Suprapubic skin (tissue), 4 donors: Measurements from ENCODE around the gene GET4. TPM values are rescaled to one million over a fixed set of nuclear protein-coding genes. Genes with fewer than 3 reads are reported as not detected.

Source experiments
- DNase-seq, 2 donors: peaks; one replicate each; pipeline ENCODE4 v3.0.0-alpha.2; 2019; ENCODE audit warnings: low spot score in 2 of 2
- H3K27ac ChIP-seq: fragments of 200-600 bp; sonication (generic); one replicate; pipeline ENCODE4 v1.5.1; 2019
- H3K27me3 ChIP-seq: fragments of 200-600 bp; sonication (generic); one replicate; pipeline ENCODE4 v1.5.1; 2019
- H3K36me3 ChIP-seq: fragments of 200-600 bp; sonication (generic); one replicate; pipeline ENCODE4 v1.5.1; 2019
- H3K4me1 ChIP-seq: fragments of 200-600 bp; sonication (generic); one replicate; pipeline ENCODE4 v1.5.1; 2019
- H3K4me3 ChIP-seq: fragments of 200-600 bp; sonication (generic); one replicate; pipeline ENCODE4 v1.5.1; 2019; ENCODE audit warnings: mild to moderate bottlenecking
- H3K9me3 ChIP-seq: fragments of 200-600 bp; sonication (generic); one replicate; pipeline ENCODE4 v1.5.1; 2019
- EP300 ChIP-seq: sonication (generic); formaldehyde crosslinking; IDR thresholded peaks from one replicate; pipeline ENCODE4 v1.6.1; 2017; ENCODE audit warnings: antibody characterized with exemption
- POLR2A ChIP-seq, 2 donors: fragments of 450-650 bp; IDR thresholded peaks; one replicate each; pipeline ENCODE4 v1.6.1; 2017; ENCODE audit warnings: antibody characterized with exemption in 2 of 2, mild to moderate bottlenecking in 2 of 2, moderate library complexity in 2 of 2
- POLR2AphosphoS5 ChIP-seq, 3 donors: sonication (generic); formaldehyde crosslinking; IDR thresholded peaks; one replicate each; pipeline ENCODE4 v1.6.1; 2017; ENCODE audit warnings: antibody characterized with exemption in 3 of 3
- WGBS: methylation state at CpG from one replicate; pipeline ENCODE4 v1.1.5; 2018; 5-methylcytosine and 5-hydroxymethylcytosine counted together
- total RNA-seq, 4 donors: library from RNA; depleted of rRNA; stranded (reverse); fragments of >200 nt; gene quantifications; one replicate each; pipeline ENCODE4 v1.1.0, GENCODE V29; 2016
- TF ChIP-seq, protein P1 (sequence below), 2 donors: fragments of 200-600 bp in 1 of 2; fragments of 450-650 bp in 1 of 2; sonication (generic) in 1 of 2; IDR thresholded peaks; one replicate each; pipeline ENCODE4 v1.5.1; 2016 to 2019; ENCODE audit warnings: antibody characterized with exemption in 2 of 2, mild to moderate bottlenecking in 1 of 2, moderate library complexity in 1 of 2

The GET4 gene, protein sequence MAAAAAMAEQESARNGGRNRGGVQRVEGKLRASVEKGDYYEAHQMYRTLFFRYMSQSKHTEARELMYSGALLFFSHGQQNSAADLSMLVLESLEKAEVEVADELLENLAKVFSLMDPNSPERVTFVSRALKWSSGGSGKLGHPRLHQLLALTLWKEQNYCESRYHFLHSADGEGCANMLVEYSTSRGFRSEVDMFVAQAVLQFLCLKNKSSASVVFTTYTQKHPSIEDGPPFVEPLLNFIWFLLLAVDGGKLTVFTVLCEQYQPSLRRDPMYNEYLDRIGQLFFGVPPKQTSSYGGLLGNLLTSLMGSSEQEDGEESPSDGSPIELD
- 10 to 100 TPM; 27.7 to 58.2 (median 47.8) TPM for total RNA-seq

DNA sequence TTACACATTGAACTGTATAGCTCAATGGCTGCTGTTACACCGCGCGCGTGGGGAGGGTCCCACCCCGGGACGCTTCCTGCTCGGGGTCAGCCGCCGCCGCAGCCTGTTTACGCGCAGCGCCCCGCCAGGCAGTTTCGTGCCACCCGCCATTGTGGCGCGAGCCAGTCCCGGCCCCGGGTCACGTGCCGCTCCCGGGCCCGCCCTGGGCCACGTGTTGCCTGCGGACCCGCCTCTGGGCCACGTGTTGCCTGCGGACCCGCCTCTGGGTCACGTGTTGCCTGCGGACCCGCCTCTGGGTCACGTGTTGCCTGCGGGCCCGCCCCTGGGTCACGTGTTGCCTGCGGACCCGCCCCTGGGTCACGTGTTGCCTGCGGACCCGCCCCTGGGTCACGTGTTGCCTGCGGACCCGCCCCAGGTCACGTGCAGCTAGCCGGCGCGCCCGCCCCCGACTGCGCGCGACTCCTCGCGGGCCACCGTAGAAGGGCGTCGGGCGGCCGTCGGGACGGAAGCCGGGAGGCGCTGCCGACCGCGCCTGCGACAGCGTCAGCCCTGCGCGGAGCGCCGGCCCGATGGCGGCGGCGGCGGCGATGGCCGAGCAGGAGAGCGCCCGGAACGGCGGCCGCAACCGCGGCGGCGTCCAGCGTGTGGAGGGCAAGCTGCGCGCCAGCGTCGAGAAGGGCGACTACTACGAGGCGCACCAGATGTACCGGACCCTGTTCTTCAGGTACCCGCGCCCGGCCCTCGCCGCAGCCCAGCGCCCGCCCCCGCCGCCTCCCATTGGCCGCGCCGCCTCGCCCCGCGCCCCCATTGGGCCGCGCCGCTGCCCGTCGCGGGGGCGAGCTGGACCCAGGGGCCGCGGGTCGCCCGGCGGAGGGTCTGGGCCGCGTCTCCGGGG is at the start of gene GET4:
GET4 (plus strand) TSS at position 478 of the 895 bp plus-strand sequence; CDS start at position 570, 92 bp downstream.
- peak within 1 kb of the TSS; percentile 87 for H3K4me3 ChIP-seq
- H3K4me1 ChIP-seq: peaks cover 59% of the 10 kb centered on the region
- no peaks in the 10 kb centered on the region for H3K9me3 ChIP-seq
- H3K27ac ChIP-seq: peak within 1 kb of the TSS; percentile 93
- H3K36me3 ChIP-seq: peaks cover 19% of the 10 kb centered on the region
- WGBS: under 1% methylated on average over 29 of the region's 129 CpGs
- DNase-seq: peak; percentile 98 to 99
- no peaks in the 10 kb centered on the region for H3K27me3 ChIP-seq
- TF ChIP-seq, protein P1, sequence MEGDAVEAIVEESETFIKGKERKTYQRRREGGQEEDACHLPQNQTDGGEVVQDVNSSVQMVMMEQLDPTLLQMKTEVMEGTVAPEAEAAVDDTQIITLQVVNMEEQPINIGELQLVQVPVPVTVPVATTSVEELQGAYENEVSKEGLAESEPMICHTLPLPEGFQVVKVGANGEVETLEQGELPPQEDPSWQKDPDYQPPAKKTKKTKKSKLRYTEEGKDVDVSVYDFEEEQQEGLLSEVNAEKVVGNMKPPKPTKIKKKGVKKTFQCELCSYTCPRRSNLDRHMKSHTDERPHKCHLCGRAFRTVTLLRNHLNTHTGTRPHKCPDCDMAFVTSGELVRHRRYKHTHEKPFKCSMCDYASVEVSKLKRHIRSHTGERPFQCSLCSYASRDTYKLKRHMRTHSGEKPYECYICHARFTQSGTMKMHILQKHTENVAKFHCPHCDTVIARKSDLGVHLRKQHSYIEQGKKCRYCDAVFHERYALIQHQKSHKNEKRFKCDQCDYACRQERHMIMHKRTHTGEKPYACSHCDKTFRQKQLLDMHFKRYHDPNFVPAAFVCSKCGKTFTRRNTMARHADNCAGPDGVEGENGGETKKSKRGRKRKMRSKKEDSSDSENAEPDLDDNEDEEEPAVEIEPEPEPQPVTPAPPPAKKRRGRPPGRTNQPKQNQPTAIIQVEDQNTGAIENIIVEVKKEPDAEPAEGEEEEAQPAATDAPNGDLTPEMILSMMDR (IDR thresholded peaks at IDR 0.05): peak in 1 of 2 donors; percentile 19
- TF ChIP-seq POLR2A (IDR thresholded peaks at IDR 0.05): peak in 1 of 2 donors; percentile 54
- TF ChIP-seq POLR2AphosphoS5 (IDR thresholded peaks at IDR 0.05): peak; percentile 66 to 96 (median 89)
- TF ChIP-seq EP300: no peak

DNA sequence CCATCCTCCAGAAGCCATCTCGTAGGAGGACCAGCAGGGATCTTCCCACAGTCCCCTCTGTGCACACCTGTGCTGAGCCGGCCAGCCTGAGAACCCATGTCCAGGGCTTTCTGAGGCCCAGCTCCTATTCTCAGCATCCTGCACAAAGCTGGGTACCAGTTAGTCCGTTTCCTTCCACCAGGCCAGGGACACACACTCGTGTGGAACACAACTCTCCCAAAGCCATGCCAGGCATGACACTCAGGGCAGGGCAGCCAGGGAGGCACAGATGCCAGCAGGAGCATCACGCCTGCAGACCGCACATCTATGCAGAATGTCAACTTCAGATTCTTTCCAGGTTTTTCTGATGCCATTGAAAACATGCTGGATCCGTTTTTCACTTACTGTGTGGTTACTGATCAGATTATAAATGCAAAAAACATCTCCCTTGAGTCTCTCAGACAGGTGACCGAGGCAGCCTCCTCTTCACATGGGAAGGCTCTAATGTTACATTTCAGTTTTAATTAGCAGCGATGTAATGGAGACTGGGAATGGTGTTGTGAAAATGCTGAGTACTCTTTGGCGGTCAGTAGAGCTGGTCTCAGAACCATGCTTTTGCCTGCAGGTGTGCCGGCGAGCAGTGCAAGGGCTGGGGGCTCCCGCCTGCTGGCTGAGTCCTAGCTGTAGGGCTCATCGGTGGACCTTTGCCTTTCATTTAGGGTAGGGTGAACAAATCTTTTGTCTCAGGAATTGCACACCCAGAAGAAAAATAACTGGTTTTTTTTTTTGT is 47.4 kb upstream of the GET4 start:
- TF ChIP-seq, protein P1 (IDR thresholded peaks at IDR 0.05): no peak
- TF ChIP-seq EP300 (no peak), POLR2A (IDR thresholded peaks at IDR 0.05) (no peak), POLR2AphosphoS5 (IDR thresholded peaks at IDR 0.05) (no peak)
- no peaks in the 10 kb centered on the region for H3K36me3 ChIP-seq
- 85% methylated on average over 13 of the region's 14 CpGs for WGBS
- H3K27ac ChIP-seq: no peak overlapping the region
- H3K4me1 ChIP-seq: peaks cover 78% of the 10 kb centered on the region
- no peak for DNase-seq
- H3K27me3 ChIP-seq: no peaks in the 10 kb centered on the region
- no peak overlapping the region for H3K4me3 ChIP-seq
- no peaks in the 10 kb centered on the region for H3K9me3 ChIP-seq

DNA sequence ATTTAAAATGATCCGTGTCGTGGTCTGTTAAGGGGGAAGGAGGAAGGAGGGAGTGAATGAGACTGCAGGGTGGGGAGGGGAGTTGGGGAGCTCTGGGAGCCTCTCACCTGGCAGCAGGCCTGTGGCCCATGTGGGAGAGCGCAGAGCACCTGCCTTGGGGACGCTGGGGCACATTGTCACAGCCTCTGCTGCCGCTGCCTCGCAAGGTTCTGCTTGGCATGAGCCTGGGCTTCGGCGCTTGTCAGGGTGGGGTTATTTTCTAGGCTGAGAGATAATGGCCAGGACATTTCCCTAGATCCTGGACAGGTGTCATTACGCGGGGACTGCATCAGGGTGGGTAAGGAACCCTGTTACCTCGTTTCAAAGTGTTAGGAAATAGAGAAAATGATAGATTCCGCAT is 46.3 kb upstream of the GET4 start:
- DNase-seq: no peak
- Histone ChIP-seq H3K9me3 (no peaks in the 10 kb centered on the region), H3K27me3 (no peaks in the 10 kb centered on the region), H3K27ac (peak overlapping the region; percentile 92), H3K4me1 (peaks cover 82% of the 10 kb centered on the region), H3K4me3 (no peak overlapping the region), H3K36me3 (no peaks in the 10 kb centered on the region)
- TF ChIP-seq POLR2A (IDR thresholded peaks at IDR 0.05) (no peak), EP300 (no peak), POLR2AphosphoS5 (IDR thresholded peaks at IDR 0.05) (no peak)
- TF ChIP-seq, protein P1 (IDR thresholded peaks at IDR 0.05): no peak
- 61% methylated on average over 12 of the region's 12 CpGs for WGBS

DNA sequence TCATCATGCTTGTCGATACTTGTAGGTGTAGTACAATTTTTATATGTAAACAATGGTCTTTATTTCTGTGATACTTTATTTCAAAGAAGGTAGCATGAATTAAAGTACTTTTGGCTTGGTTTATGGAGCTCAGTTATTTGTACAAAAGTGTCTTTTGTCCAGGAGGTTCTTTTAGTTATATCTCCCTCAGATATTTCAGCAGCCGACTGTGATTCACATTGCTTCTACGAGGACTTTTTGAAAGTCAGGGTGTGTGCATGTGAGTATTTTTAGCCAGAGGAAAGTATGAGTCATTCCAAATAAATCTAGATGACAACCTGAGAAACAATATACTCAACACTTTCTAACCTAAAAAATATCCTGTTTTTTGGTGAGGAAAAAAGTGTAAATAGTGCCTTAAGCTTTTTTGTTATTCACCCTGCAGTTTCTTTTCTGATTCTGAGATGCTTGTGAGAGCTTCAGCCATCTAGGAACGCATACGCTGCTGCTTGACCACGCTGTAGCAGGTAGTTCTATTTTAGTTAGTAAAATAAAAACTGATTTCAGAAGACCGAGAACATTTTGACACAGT is 44.7 kb upstream of the GET4 start:
- whole genome bisulfite sequencing: 15% methylated on average over 7 of the region's 7 CpGs
- Histone ChIP-seq H3K27ac (peak overlapping the region; percentile 92), H3K27me3 (no peaks in the 10 kb centered on the region), H3K9me3 (no peaks in the 10 kb centered on the region), H3K4me3 (peak overlapping the region; percentile 2), H3K4me1 (peaks cover 90% of the 10 kb centered on the region), H3K36me3 (no peaks in the 10 kb centered on the region)
- TF ChIP-seq, protein P1 (IDR thresholded peaks at IDR 0.05): no peak
- TF ChIP-seq POLR2AphosphoS5 (IDR thresholded peaks at IDR 0.05): peak in 1 of 3 donors; percentile 26
- DNase-seq: no peak
